H1 (cell line): ENCODE results near the gene GPRIN1.

Experiments used
- EGR1 ChIP-seq: IDR thresholded peaks from 2 replicates; pipeline ENCODE4 v1.6.1; 2011; ENCODE audit warnings: low read depth, low read length, borderline replicate concordance
- HDAC6 ChIP-seq: IDR thresholded peaks from one replicate; pipeline ENCODE4 v1.7.1; 2012; ENCODE audit warnings: low read depth, mild to moderate bottlenecking, inconsistent platforms, low read length, moderate library complexity
- JUN ChIP-seq: IDR thresholded peaks from 2 replicates; pipeline ENCODE4 v1.6.1; 2011; ENCODE audit warnings: low read depth, mild to moderate bottlenecking, improper control_type of control experiment, low read length
- NRF1 ChIP-seq: IDR thresholded peaks from 2 replicates; pipeline ENCODE4 v1.6.1; 2011; ENCODE audit warnings: mild to moderate bottlenecking, low read depth, low read length, improper control_type of control experiment
- POLR2A ChIP-seq, 2 experiments: IDR thresholded peaks; 1 replicate in 1 of 2; 2 replicates in 1 of 2; pipeline ENCODE4 v1.6.1; 2011; ENCODE audit warnings: low read depth in 2 of 2, low read length in 2 of 2, mild to moderate bottlenecking in 2 of 2; ENCODE audit errors: control extremely low read depth in 1 of 2
- POLR2AphosphoS5 ChIP-seq: IDR thresholded peaks from 2 replicates; pipeline ENCODE4 v1.6.1; 2011; ENCODE audit warnings: low read depth, low read length
- TAF1 ChIP-seq: IDR thresholded peaks from 2 replicates; pipeline ENCODE4 v1.6.1; 2011; ENCODE audit warnings: mild to moderate bottlenecking, low read depth, low read length
- YY1 ChIP-seq: IDR thresholded peaks from 2 replicates; pipeline ENCODE4 v1.6.1; 2011; ENCODE audit warnings: low read depth, mild to moderate bottlenecking, low read length
- TF ChIP-seq, protein P1 (sequence below), 3 experiments: IDR thresholded peaks; 1 replicate in 2 of 3; 2 replicates in 1 of 3; pipeline versions ENCODE4 v1.5.1 to v1.6.1; 2011; ENCODE audit warnings: low read length in 3 of 3, mild to moderate bottlenecking in 3 of 3, inconsistent platforms in 2 of 3, low read depth in 1 of 3, moderate library complexity in 1 of 3; ENCODE audit not compliant: insufficient read depth in 1 of 3; ENCODE audit errors: control extremely low read depth in 1 of 3

DNA sequence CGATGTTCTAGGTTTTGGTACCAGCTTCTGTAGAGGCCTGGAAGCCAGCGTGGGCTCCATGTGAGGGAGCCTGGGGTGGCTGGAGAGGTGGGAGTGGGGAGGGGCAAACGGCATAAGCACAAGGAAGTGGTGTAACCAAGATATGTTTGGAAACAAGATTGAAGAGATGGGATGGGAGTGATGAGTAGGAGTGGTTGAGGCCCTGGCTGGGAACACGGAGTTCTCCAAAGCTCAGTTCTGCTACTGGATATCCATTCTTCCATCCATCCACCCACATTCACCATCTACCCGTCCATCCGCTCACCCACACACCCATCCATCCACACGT, 49.5 kb upstream of the GPRIN1 start:
- TF ChIP-seq, protein P1, sequence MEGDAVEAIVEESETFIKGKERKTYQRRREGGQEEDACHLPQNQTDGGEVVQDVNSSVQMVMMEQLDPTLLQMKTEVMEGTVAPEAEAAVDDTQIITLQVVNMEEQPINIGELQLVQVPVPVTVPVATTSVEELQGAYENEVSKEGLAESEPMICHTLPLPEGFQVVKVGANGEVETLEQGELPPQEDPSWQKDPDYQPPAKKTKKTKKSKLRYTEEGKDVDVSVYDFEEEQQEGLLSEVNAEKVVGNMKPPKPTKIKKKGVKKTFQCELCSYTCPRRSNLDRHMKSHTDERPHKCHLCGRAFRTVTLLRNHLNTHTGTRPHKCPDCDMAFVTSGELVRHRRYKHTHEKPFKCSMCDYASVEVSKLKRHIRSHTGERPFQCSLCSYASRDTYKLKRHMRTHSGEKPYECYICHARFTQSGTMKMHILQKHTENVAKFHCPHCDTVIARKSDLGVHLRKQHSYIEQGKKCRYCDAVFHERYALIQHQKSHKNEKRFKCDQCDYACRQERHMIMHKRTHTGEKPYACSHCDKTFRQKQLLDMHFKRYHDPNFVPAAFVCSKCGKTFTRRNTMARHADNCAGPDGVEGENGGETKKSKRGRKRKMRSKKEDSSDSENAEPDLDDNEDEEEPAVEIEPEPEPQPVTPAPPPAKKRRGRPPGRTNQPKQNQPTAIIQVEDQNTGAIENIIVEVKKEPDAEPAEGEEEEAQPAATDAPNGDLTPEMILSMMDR (IDR thresholded peaks at IDR 0.05; ENCODE audit: control extremely low read depth in 1 of 3, insufficient read depth in 1 of 3, low read depth in 1 of 3, low read length in 3 of 3) = no peak
- TF ChIP-seq JUN (no peak), EGR1 (no peak), YY1 (no peak), TAF1 (no peak), POLR2A (IDR thresholded peaks at IDR 0.05; ENCODE audit: control extremely low read depth in 1 of 2, low read depth in 2 of 2, low read length in 2 of 2) (no peak), HDAC6 (no peak), NRF1 (no peak), POLR2AphosphoS5 (0 out of 2 replicates have a peak, but pooled peaks have one; percentile 16)
